ENCODE data around the gene VIPR2.

DNA sequence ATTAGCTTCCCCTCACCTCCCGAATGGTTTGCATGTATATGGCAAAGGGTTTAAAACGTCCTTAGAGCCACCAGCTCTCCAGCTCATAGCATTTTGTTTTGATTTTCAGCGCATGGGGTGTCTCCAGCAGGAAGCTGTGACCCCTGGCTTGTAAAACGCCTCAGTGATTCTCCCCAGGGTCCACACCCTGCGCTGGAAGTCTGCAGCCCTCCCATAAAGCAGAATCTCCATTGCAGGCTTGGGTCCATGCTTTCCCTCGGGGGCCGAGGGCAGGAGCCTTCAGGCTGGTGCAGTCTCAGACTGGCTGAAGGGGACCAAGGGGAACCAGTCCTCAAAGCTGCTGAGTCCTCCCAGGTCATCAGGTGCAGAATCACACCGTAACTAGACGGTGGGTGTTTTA is 109.7 kb downstream of the VIPR2 start:
- TF ChIP-seq, protein P1, sequence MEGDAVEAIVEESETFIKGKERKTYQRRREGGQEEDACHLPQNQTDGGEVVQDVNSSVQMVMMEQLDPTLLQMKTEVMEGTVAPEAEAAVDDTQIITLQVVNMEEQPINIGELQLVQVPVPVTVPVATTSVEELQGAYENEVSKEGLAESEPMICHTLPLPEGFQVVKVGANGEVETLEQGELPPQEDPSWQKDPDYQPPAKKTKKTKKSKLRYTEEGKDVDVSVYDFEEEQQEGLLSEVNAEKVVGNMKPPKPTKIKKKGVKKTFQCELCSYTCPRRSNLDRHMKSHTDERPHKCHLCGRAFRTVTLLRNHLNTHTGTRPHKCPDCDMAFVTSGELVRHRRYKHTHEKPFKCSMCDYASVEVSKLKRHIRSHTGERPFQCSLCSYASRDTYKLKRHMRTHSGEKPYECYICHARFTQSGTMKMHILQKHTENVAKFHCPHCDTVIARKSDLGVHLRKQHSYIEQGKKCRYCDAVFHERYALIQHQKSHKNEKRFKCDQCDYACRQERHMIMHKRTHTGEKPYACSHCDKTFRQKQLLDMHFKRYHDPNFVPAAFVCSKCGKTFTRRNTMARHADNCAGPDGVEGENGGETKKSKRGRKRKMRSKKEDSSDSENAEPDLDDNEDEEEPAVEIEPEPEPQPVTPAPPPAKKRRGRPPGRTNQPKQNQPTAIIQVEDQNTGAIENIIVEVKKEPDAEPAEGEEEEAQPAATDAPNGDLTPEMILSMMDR (conservative IDR thresholded peaks at IDR 0.05; ENCODE audit: low read depth in 2 of 2), result no peak
- no peak for TF ChIP-seq EZH2 (IDR thresholded peaks at IDR 0.05; ENCODE audit: low read depth, unreplicated experiment)
- TF ChIP-seq, protein P2, sequence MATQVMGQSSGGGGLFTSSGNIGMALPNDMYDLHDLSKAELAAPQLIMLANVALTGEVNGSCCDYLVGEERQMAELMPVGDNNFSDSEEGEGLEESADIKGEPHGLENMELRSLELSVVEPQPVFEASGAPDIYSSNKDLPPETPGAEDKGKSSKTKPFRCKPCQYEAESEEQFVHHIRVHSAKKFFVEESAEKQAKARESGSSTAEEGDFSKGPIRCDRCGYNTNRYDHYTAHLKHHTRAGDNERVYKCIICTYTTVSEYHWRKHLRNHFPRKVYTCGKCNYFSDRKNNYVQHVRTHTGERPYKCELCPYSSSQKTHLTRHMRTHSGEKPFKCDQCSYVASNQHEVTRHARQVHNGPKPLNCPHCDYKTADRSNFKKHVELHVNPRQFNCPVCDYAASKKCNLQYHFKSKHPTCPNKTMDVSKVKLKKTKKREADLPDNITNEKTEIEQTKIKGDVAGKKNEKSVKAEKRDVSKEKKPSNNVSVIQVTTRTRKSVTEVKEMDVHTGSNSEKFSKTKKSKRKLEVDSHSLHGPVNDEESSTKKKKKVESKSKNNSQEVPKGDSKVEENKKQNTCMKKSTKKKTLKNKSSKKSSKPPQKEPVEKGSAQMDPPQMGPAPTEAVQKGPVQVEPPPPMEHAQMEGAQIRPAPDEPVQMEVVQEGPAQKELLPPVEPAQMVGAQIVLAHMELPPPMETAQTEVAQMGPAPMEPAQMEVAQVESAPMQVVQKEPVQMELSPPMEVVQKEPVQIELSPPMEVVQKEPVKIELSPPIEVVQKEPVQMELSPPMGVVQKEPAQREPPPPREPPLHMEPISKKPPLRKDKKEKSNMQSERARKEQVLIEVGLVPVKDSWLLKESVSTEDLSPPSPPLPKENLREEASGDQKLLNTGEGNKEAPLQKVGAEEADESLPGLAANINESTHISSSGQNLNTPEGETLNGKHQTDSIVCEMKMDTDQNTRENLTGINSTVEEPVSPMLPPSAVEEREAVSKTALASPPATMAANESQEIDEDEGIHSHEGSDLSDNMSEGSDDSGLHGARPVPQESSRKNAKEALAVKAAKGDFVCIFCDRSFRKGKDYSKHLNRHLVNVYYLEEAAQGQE (IDR thresholded peaks at IDR 0.05; ENCODE audit: unreplicated experiment), result no peak

Data from GM23338 (cell line).